Activated CD8-positive, alpha-beta T cell treated with anti-CD3 and anti-CD28 coated beads for 36 hours (primary cell): ENCODE results near the gene DIAPH3. TPM values are rescaled to one million over a fixed set of nuclear protein-coding genes. Genes with fewer than 3 reads are reported as not detected.

Experiments used
- ATAC-seq: fragments of 200-7000 bp; cut with Tn5 transposase; one replicate; pipeline ENCODE4 v1.10.0; 2021; ENCODE audit warnings: mild to moderate bottlenecking, moderate library complexity
- CTCF ChIA-PET: fragments of 350-600 bp; sonication (Branson Sonifier 250); formaldehyde crosslinking; loops from one replicate; lab custom pipeline; 2021; ENCODE audit warnings: antibody characterized with exemption; lab: Charles Lee
- POLR2A ChIA-PET: fragments of 350-600 bp; sonication (Branson Sonifier 250); formaldehyde crosslinking; loops from one replicate; lab custom pipeline; 2021; ENCODE audit warnings: antibody characterized with exemption; lab: Charles Lee
- DNase-seq: peaks from one replicate; pipeline ENCODE4 v3.0.0-alpha.2; 2020
- H3K27ac Mint-ChIP-seq: one replicate; pipeline ENCODE4 v1.8.0; 2021; ENCODE audit warnings: mild to moderate bottlenecking, mixed read lengths
- H3K27me3 Mint-ChIP-seq: one replicate; pipeline ENCODE4 v1.8.0; 2021; ENCODE audit warnings: mixed read lengths
- H3K36me3 Mint-ChIP-seq: one replicate; pipeline ENCODE4 v1.8.0; 2021; ENCODE audit warnings: low read depth, mixed read lengths
- H3K4me1 Mint-ChIP-seq: one replicate; pipeline ENCODE4 v1.8.0; 2021; ENCODE audit warnings: low read depth, mixed read lengths
- H3K4me3 Mint-ChIP-seq: one replicate; pipeline ENCODE4 v1.8.0; 2021; ENCODE audit warnings: mild to moderate bottlenecking, moderate library complexity, mixed read lengths
- H3K9me3 Mint-ChIP-seq: one replicate; pipeline ENCODE4 v1.8.0; 2021; ENCODE audit warnings: mixed read lengths
- intact Hi-C: fragments of 100-400 bp; cut with micrococcal nuclease; formaldehyde crosslinking; loops from one replicate; pipeline ENCODE4 v1.10.0; 2022
- total RNA-seq, 2 experiments: library from RNA; stranded (reverse); gene quantifications; one replicate each; pipeline ENCODE4 v1.2.3, GENCODE V29; 2021
- TF ChIP-seq, protein P1 (sequence below): fragments of 200-600 bp; IDR thresholded peaks from one replicate; pipeline ENCODE4 v1.8.0; 2022; ENCODE audit warnings: antibody characterized with exemption, mild to moderate bottlenecking

Gene DIAPH3
- total RNA-seq, 2 experiments from 2014 or later = 23.0 to 25.4 TPM

DNA sequence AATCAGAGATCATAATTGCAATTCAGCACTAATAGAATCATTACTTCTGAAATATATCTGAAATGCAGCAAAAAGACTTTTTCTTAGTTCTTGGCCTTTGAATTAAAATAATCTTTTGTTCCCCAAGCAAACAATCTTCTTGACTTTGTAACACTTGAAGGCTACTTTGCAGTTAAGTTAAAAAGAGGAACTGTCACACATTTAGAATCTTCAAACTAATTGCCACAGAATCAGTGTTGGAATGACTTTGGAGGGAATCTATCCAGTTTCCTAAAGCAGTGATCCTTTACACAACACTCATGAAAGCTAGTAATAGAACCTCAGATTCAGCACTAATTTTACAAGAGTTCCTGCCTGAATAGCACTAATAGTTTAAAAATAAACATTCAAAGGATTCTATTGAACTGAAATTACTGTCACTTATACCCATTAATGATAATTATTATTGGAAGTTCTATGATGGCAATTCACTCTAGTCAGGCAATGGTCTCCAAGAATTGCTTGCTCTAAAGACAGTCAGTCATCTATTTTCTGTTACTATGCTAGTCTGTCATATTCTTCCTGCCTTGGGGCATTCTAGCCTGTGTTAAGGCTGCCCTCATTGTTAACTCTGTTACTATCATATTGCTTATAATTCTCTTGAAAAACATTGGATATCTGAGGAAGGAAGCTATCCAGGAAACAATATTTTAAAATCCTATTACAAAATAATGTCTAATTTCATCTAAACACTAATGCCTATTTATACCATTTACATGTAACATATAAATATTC lies 362.4 kb downstream of the DIAPH3 start:
- H3K4me3 Mint-ChIP-seq = no peak overlapping the region
- H3K36me3 Mint-ChIP-seq = no peaks in the 10 kb centered on the region
- H3K4me1 Mint-ChIP-seq = no peaks in the 10 kb centered on the region
- CTCF ChIA-PET = no interaction called here
- no peak for DNase-seq
- POLR2A ChIA-PET = no interaction called here
- H3K27ac Mint-ChIP-seq = no peak overlapping the region
- intact Hi-C loops = no loop called here
- no peaks in the 10 kb centered on the region for H3K9me3 Mint-ChIP-seq
- TF ChIP-seq, protein P1, sequence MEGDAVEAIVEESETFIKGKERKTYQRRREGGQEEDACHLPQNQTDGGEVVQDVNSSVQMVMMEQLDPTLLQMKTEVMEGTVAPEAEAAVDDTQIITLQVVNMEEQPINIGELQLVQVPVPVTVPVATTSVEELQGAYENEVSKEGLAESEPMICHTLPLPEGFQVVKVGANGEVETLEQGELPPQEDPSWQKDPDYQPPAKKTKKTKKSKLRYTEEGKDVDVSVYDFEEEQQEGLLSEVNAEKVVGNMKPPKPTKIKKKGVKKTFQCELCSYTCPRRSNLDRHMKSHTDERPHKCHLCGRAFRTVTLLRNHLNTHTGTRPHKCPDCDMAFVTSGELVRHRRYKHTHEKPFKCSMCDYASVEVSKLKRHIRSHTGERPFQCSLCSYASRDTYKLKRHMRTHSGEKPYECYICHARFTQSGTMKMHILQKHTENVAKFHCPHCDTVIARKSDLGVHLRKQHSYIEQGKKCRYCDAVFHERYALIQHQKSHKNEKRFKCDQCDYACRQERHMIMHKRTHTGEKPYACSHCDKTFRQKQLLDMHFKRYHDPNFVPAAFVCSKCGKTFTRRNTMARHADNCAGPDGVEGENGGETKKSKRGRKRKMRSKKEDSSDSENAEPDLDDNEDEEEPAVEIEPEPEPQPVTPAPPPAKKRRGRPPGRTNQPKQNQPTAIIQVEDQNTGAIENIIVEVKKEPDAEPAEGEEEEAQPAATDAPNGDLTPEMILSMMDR = no peak
- no peak for ATAC-seq
- H3K27me3 Mint-ChIP-seq = no peaks in the 10 kb centered on the region

DNA sequence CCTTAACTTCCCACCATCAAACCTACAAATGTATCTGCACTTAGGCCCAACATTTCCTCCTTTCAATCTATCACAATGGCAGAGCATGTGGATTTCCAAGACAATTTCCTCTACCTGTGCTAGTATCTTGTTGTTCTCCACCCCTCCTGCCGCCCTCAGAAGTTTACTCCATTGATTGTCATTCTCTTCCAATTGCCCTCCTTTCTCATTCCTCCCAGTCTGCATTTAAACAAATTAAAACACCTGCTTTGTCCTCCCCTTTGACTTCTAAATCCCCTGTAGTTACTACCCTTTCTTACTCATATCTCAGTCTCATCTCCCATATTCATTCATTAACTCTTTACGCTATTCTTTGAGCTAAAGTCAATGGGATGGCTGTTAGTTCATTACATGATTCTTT lies 370.6 kb downstream of the DIAPH3 start:
- ATAC-seq (no peak), DNase-seq (no peak)
- TF ChIP-seq, protein P1 = no peak
- Mint-ChIP-seq H3K27me3 (no peaks in the 10 kb centered on the region), H3K36me3 (no peaks in the 10 kb centered on the region), H3K27ac (no peak overlapping the region), H3K9me3 (no peaks in the 10 kb centered on the region), H3K4me1 (no peaks in the 10 kb centered on the region), H3K4me3 (no peak overlapping the region)
- intact Hi-C loops = no loop called here
- POLR2A ChIA-PET = no interaction called here
- CTCF ChIA-PET = no interaction called here

DNA sequence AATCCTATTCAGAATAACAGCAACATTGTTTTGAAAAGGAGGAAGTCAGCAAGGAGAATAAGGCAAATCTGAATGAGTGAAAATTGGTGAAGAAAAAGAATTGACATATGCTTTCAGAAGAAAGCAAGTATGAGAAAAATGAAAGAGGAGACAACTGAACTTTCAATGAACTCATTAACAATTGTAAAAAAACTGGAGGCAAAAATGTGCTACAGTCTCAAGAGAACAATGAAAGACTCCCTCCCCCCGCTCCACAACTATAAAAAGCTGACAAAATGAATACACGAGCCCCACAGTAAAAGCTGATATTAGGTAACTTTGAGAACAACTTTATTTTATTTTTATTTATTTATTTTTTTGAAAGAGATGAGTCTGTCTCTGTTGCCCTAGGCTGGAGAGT lies 373.1 kb downstream of the DIAPH3 start:
- no peaks in the 10 kb centered on the region for H3K27me3 Mint-ChIP-seq
- H3K4me3 Mint-ChIP-seq = no peak overlapping the region
- H3K27ac Mint-ChIP-seq = no peak overlapping the region
- H3K4me1 Mint-ChIP-seq = no peaks in the 10 kb centered on the region
- TF ChIP-seq, protein P1 = no peak
- ChIA-PET POLR2A (no interaction called here), CTCF (no interaction called here)
- no peaks in the 10 kb centered on the region for H3K9me3 Mint-ChIP-seq
- no peak for DNase-seq
- ATAC-seq = no peak
- intact Hi-C loops = no loop called here
- H3K36me3 Mint-ChIP-seq = no peaks in the 10 kb centered on the region

DNA sequence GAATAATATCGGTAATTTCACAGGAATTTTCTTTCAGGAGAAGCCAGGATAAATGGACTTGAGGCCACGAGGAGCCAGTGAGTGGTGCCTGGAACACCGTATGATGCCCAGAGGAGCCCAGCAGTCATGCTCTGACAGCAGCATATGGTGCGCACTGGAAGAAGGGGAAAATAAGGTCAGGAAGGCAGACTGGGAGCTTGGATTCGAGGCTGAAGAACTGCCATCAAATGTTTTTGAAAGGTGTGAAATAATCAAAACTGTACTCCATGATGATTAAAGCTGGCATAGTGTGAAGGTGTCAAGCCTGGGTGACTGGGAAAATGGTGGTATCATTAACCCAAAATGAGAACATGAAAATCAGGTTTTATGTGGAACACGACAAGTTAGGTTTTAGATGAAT lies 374.2 kb downstream of the DIAPH3 start:
- no peak overlapping the region for H3K4me3 Mint-ChIP-seq
- H3K27me3 Mint-ChIP-seq = no peaks in the 10 kb centered on the region
- POLR2A ChIA-PET = no interaction called here
- no peaks in the 10 kb centered on the region for H3K9me3 Mint-ChIP-seq
- ATAC-seq (no peak), DNase-seq (no peak)
- TF ChIP-seq, protein P1 = no peak
- intact Hi-C loops = no loop called here
- CTCF ChIA-PET = interaction anchor here (0.6 kb wide), 1 partner anchor 105 kb away, joined by 3 read pairs; no protein-coding TSS in a partner anchor
- H3K36me3 Mint-ChIP-seq = no peaks in the 10 kb centered on the region
- no peaks in the 10 kb centered on the region for H3K4me1 Mint-ChIP-seq
- H3K27ac Mint-ChIP-seq = no peak overlapping the region

DNA sequence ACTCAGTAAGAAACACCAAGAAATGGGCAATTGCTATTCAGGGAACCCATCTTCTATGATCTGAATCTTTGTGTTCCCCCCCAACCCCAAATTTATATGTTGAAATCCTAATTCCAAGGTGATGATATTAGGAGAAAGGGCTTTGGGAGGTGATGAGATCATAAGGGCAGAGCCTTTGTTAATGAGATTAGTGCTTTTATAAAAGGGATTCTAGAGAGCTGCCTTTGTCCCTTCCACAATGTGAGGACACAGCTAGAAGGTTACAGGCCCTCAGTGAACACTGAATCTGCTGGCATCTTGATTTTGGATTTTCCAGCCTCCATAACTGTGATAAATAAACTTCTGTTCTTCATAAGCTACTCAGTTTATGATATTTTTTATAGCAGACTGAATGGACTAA lies 376.0 kb downstream of the DIAPH3 start:
- Mint-ChIP-seq H3K27me3 (no peaks in the 10 kb centered on the region), H3K9me3 (no peaks in the 10 kb centered on the region), H3K4me3 (no peak overlapping the region), H3K27ac (no peak overlapping the region), H3K36me3 (no peaks in the 10 kb centered on the region), H3K4me1 (no peaks in the 10 kb centered on the region)
- ChIA-PET CTCF (no interaction called here), POLR2A (no interaction called here)
- intact Hi-C loops = no loop called here
- ATAC-seq = no peak
- TF ChIP-seq, protein P1 = no peak
- no peak for DNase-seq
